ENCODE results near the gene SYCE1.

Gene SYCE1

GRCh38 chr10:133511408-133511807 is 54.0 kb downstream of the SYCE1 start:
- DNase-seq = no peak

GRCh38 chr10:133509700-133510099 is 55.7 kb downstream of the SYCE1 start:
- DNase-seq = no peak
